Tongue (tissue), 2 donors: ENCODE data around the gene MAGI1. TPM values are rescaled to one million over a fixed set of nuclear protein-coding genes. Genes with fewer than 3 reads are reported as not detected.
A peak's percentile ranks its signal among the peaks of the same experiment; 100 is the strongest.

ENCODE experiments used
- DNase-seq: peaks from one replicate; pipeline ENCODE4 v3.0.0-alpha.2; 2015
- total RNA-seq: library from RNA; depleted of rRNA; stranded (reverse); fragments of >200 nt; gene quantifications from one replicate; pipeline ENCODE4 v1.2.3, GENCODE V29; 2014

MAGI1 gene
- total RNA-seq, 1 donor from 2014 or later: 62.1 TPM

DNA sequence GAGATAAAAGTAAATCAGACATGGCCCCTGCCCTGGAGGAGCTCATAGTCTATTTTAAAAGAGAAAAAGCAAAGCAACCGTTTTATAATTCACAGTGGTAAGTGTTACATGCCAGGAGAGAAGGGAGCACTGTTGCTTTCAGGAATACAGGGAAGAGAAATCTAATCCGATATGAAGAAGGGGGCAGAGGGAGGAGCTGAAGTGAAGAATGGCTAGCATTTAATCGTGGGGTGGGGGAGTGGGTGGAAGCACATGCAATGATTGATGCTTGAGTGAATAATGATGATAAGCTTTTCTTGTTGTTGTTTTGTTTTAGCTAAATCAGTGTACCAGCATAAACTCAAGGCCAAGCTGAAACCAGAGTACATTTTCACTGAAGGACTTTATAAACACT, 629.5 kb downstream of the MAGI1 start:
- no peak for DNase-seq

DNA sequence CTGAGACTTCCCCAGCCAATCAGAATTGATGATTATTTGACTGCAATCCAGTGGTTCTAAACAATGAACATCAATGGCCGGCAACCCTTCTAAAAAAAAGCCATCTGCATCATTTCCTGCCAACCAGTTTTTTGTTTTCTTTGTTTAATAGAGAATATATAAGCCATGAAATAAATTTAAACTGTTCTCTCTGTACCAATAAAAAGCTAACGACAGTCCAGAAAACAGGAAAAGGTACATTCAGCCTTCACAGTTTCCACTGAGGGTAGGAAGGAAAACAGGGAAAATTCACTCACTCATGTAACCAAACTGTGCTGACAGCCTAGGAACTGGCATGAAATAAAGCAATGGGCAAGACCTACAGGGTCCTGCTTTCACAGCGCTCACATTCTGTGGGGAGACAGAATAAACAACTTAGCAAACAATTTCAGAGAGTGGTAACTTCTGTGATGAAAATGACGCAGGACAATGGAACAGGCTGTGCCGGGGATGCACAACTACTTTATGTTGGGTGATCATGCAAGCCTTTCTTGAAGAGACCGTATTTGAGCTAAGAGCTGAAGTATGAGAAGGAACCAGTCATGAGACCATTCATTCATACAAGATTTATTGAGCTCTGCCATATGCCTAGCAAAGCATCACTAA, 630.1 kb downstream of the MAGI1 start:
- no peak for DNase-seq

DNA sequence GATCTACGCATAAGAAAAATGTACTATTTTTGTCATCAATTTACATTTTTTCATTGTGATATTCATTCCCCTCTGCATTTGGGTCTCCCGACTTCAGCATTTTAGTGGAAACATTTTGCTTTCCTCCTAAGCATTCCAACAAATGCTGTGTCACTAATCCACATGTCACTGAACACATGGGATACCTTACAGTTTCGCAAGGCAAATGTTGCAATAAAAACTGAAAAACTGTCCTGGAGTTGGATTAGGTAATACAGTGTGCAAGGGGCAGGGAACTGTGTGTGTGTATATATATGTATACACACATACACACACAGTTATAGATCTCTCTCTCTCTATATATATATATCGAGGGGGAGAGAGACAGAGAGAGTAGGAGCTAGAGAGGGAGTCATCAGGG, 632.2 kb downstream of the MAGI1 start:
- DNase-seq: no peak

DNA sequence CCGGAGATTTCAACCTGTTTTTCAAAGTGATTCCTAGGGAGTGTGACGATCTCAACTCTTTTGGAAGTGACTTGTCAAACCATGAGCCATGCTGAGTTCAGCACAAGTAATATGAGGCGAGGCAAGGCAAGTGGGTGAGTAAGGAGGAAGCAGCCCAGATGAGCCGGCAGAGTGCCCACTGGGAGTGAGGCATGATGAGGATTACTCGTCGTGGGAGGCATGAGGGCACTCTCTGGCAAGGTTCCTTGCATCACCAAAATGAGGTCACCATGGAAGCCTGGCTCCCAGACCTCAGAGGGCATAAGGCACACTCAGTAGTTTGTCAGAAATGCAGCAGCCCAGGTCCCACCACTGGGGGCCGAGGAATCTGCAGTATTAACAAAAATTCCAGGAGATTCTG, 636.1 kb downstream of the MAGI1 start:
- peak; percentile 27 for DNase-seq

DNA sequence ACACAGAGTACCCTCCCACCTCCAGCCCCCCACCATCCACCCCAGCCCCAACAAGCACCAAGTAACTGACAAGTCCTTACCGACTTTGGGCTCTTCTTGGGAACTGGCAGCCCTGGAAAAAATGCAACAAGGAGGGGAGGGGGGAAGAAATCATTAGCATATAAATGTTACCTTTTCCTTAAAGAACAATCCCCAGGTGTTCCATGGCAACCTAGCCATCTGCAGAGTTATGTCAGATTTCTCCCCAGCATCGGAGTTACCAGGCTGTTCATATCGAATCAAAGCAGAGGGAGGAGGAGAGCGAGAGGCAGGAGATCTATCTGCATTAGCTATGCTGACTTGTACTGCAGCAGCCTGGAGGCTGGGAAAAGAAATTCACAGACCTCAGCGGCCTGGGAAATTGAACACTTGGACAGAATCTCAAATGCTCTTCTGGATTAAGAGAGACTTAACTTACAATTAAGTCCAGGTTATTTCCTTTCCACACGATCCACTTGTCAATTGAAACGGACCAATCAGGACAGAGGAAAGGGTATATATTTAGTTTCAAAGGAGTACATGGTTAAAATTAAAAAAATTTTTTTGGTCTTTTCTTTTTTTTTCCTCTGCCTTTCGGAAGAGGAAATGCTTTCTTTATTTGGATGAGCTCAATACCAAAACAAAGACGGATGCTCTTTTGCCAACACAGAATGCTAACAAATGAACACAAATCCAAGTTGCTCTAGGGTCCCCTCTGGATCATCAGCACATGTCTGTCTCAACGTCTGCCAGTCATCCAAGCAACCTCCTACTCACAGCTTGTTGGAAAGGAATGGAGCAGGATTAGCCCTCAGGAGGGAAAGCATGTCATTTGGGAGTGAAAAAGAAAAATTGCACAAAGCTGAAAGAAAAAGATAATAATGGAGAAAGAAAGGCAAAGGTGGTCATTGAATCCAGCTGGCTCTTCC, 637.1 kb downstream of the MAGI1 start:
- peak; percentile 79 for DNase-seq

DNA sequence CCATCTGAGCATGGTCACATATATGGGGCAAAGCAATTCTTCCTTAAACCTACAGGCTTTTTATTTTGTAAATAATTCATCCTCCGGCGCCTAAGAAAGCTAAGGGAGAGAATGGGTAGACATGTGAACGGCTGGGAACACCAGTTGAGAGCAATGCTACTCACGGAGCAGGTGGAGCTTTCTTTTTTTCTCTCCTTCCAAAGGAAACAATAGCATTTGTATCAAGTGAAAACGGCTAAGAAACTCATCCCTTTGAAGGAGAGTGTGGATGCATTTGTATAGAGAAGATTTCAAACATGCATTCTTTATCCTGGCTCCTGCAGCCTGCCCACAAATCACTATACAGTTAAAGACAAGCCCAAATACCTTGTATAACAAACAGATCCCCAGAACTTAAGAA, 637.8 kb downstream of the MAGI1 start:
- DNase-seq: peak; percentile 24

DNA sequence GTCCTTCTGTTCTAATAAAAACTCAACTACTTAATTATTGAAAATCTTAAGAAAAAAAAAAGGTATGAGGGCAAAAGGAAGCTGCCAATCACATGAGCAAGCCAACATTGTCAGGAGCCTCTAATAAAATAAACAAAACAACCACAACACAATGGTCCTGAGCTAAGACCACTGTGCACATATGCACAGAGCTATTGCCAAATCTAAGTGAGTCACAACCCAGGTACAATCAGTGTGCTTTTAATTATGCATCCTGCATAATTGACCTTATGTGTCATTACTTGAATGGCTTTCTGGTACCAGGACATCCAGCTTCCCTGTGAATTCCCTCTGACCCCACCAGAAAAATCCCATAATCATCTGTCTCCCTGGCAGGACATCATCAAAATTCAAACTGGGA, 639.8 kb downstream of the MAGI1 start:
- no peak for DNase-seq

DNA sequence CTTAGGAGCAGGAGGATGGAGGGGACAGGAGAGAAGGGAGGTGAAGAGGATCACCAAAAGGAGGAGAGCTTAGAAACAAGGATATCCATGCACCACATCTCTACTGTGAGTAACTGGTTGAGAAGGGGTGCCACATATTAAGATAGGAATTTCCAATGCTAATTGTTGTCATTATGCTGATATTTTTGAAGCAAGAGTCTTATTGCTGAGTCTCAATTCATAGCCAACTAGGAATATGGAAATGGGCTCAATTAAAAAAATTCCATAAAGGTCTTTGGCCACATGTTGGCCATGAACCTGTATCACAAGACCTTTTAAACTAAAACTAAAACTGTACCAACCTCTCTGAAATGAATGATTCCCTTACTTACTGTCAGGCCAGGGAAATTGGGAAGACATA, 642.6 kb downstream of the MAGI1 start:
- DNase-seq: no peak

DNA sequence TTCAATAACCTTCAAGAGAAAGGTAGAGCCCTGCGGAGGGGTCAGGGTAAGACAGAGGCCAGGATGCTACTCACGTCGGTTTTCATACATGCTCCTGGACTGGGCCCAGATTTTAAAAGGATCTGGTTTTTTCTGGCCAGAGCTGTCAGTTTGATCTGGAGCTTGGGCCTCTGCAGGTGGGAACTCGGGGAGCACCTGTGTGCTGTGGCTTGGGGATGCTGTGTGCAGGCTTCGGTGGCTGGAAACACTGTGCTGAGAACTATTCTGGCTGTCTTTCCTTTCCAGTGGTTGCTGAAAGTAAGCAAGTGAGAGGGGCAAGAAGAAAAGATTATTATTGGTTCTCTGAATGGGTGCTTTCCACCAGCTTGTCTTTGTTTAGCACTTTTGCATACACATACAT, 647.6 kb downstream of the MAGI1 start:
- no peak for DNase-seq

DNA sequence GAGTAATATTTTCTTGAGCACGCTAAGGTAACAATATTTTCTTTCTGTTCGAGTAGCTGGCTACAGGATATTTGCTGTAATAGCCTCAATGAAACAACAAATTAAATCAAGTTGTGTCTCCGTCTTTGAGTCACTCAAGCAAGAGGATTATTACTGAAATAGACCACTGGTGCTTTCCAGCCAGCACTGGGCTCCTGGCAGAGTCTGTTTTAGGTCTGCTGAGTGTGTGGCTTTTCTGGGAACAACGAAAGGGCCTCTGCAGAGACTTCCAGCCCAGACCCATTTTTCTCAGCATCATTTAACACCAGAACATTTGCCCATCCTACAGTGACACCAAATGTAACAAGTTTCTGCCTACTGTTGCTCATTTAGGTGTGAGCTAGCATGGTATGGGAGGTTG, 652.9 kb downstream of the MAGI1 start:
- no peak for DNase-seq

DNA sequence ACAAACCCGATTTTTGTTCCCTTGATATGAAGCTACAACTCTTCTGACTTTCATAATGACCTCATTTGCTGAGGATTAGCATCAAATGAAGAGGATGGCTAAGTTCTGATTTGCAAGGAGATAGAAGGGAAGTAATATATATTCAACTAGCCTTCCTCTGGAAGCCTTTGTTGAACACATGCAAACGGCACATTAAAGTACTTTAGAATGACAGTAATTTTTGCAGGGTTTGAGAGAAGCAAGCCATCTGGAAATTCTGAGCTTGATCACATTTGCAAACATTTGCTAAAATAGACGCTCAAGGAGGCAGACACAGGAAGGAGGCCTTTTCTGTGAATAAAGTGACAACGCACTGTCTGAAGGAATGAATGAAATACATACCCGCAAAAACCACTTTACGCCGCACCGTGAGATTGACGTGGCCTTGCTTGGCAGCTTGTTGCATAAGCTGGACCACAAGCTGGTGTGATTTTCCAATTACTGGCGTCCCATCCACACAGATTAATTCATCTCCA, 657.2 kb downstream of the MAGI1 start:
- no peak for DNase-seq

DNA sequence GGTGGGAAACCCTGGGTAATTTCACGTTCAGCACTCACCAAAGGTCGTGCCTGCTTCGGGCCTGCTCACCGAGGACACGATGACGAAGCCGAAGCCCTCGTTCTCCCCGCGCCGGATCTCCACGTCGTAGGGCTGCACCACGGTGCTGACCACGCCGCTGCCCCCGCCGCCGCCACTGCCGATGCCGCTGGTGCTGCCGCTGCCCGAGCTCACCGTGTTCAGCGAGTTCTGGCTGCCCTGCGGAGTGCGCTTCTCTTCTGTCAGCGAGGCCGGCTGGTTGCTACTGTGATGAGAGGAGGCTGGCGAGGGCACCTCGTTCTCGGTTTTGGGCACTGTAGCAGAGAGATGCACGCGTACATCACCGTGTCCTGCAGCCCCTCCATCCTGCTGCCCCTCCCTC, 659.5 kb downstream of the MAGI1 start:
- no peak for DNase-seq

DNA sequence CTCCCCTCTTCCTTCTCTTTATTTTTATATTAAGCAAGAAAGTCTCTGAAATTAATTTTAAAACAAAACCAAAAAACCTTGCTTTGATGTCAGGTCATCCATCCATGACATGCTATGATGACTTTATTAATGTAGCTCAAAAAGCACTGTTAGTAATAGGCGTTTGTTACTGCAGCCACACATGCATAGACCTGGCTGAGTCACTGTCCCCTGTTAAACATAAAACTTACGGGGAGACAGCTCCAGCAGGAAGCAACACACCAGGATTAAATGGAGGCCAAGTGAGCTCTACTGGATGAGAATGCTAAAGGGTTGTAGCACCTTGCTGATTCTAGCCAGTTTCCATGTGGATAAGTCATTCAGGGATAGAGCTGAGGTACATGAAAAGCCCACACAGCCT, 661.1 kb downstream of the MAGI1 start:
- DNase-seq: no peak

DNA sequence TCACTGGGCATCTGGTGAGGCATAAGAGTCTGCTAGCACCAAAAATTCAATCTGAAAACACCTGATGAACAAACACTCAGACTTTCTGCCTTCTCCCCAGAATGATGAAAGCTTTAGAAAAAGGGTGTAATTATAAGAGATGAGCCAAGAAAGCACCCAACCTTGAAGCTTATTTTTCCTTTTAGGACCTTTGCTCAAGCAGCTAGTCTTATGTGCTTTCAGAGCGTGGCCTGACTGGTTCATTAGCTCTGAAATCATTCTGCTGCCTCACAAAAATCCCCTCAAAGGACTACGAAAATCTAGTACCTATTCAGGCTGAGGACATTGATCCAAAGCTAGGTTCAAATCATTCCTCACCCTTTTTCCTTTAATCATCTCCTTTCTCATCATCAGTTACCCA, 662.3 kb downstream of the MAGI1 start:
- DNase-seq: no peak

DNA sequence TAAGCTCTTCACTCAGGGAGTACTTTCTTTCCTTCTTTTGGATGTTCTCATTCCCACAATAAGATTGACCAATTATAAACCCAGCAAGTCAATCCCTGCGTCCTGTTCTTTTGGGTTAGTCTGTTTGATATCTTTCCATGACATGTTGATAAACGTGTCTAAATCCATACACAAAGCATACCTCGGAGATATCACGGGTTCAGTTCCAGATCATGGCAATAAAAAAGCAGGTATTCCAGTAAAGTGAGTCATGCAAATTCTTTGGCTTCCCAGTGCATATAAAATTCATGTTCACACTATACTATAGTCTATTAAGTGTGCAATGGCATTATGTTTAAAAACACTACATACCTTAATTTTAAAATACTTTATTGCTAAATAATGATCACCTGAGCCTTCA, 667.7 kb downstream of the MAGI1 start:
- no peak for DNase-seq

DNA sequence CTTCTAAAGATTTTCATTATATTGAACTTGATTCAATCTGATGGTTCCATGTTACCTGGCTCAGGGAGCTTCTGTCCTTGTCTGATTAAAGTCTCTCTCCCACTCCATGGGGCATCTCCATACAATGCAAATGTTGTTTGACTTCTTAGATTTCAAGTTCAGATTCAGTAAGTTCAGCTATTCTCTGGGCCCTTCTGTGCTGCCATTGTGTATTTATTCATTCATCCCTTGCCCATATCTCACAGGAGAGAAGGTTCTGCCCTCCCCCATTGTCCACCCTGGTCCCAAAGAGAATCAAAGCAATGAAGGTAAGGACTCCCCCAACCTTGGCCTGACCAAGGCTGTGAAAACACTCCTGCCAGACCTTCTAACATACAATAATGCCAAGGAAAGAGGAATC, 669.9 kb downstream of the MAGI1 start:
- no peak for DNase-seq

DNA sequence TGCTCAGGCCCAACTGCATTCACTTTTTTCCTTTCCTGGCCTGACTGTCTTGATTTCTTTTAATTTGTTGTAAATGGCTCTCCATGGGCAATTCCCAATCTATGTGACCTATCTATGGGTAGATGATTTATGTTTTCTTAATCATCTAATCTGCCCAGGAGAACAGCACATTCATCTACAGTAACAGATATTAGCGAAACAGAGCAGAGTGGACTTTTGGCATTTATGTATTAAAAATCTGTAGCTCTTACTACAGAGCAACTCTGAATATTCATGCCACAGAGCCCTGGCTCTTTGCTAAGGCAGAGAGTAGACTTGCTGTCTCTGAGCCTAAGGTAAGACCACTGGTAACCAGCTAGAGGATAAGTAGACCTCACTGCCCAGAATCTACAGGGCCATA, 676.0 kb downstream of the MAGI1 start:
- DNase-seq: no peak

DNA sequence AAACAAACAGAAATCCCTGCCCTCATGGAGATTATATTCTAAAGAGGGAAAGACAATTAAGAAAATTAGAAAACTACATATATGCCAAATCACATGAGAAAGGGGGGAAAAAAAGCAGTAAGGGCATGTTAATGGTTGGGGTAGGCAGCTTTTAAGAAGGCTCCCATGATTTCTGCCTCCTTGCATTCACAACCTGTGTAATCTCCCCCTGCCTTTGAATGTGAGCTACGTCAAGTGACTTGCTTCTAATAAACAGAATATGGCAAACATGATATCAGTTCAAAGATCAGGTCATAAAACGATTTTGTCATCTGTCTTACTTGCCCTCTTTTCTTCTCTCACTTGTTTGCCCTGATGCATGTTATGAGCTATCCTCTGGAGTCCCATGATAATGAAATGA, 677.3 kb downstream of the MAGI1 start:
- no peak for DNase-seq

DNA sequence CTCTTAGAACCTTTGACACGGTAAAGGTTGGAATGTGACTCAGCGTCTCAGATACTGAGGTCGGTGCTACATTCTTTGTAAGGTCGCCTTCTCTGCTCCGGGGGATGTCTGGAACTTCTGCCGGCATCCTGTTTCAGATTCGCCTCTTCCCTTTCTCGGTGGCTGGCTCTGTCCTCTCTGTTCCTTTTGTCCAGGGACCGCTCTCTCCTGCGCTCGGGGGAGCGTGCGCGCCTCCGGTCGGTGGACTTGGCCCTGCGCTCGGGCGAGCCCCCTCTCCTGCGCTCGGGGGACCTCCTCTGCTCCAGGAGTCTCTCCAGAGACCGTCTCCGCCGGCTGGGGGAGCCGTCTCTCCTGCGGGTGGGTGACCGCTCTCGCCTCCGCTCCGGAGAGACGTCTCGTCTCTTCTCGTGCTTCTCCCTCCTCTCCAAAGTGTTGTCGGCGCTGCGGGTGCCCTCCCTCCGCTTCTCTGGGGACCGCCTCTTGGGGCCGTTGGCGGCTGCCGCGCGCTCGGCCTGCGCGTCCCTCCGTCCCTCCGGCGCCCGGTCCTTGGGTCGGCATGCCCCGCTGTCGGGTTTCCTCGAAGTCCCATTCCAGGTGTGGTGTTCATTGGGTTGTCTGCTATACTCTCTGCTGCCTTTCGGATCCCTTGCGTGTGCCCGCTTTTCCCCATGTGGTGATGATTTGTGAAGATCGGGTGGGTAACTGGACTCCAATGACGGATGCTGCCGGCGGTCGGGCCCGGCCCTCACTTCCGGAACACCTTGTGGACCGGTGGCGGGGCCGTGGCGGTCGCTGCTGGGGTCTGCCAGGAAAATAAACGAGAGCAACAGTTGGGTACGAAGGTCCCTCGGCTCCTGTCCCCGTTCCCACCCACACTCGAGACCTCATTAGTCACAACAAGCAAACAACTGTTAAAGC, 682.1 kb downstream of the MAGI1 start:
- DNase-seq: peak; percentile 11

DNA sequence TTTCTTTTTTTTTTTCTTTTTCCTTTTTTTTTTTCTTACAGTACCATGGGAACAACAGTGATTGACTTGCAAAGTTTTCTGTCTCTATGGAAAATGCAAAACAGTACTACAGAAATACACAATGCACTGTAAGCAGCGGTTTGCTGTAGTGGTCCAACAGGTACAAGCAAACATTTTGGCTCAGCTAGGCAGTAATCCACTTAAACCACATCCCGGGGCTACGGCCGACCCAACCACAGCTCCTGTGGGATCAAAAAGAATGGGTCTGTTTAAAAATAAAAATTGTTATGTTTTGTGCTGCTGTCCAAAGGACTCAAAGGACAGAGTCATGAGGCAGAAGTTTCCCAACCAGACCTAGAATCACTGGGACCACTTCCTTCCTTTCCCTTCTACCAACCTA, 683.8 kb downstream of the MAGI1 start:
- DNase-seq: peak; percentile 6

DNA sequence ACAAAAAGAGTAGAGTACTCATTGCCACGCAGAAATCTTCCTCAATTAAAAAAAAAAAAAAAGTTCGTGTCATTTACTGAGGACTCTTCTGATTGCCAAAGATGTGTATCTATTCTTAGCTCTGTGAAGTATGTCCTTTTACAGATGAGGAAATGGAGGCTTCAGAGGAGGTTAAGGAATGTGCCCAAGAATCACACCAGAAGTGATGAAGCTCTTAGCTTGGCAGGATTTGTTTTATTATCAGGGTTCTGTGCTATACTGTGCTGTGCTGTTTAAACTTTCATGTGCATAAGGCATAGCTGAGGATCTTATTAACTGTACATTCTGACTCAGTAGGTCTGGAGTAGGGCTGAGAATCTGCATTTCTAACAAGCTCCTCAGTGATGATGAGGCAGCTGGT, 685.8 kb downstream of the MAGI1 start:
- DNase-seq: no peak

DNA sequence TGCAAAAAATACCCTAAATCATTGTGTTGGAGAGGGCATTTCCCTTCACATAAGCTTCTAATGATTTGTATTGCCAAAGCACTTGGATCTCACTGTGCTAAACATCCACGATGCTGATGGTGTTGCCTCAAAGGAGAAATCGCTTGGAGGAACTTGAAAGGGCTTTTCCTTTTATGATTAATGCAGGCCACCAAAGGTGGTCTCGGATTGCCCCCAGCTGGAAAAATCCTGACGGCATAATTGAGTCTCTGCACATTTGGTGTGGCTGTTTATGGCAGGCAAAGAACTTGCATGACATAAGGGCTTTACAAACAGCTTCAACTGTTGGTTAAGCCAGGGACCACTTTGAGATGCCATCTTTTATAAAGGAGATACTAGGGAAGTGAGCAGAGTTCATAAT, 687.0 kb downstream of the MAGI1 start:
- DNase-seq: no peak
